GM12878 (cell line): ENCODE measurements around the gene MIA3.

Source experiments
- JUND ChIP-seq: IDR thresholded peaks from 2 replicates; pipeline ENCODE4 v1.6.1; 2012; ENCODE audit warnings: low read depth, mild to moderate bottlenecking, low read length, improper control_type of control experiment, moderate library complexity
- TAF1 ChIP-seq: IDR thresholded peaks from 2 replicates; pipeline ENCODE4 v1.6.1; 2011; ENCODE audit warnings: mild to moderate bottlenecking, low read depth, low read length, borderline replicate concordance

DNA sequence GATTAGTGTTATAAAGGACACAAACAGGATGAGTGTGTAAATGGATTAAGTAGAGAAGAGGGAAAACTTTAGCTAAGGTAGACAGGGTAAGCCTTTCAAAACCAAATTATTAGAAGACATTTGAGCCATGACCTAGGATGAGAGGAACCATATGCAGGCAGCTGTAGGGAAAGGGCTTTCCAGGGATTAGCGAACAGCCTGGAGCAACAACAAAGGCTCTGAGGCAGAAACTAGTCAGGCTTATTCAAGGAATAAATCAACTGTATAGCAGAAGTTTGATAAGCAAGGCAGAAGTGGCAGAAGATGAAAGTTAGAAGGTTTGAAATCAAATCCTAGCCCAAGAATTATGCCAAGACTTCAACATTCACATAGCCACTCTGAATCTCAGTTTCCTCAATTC is 73.1 kb downstream of the MIA3 start:
- no peak for TF ChIP-seq TAF1
- no peak for TF ChIP-seq JUND
